A673 (cell line): ENCODE data around the gene LDLRAP1.

ENCODE experiments used
- CTCF ChIP-seq: fragments of 300-800, 200-600 bp; sonication (generic); conservative IDR thresholded peaks from 2 replicates; pipeline ENCODE4 v1.5.1; 2017; ENCODE audit warnings: low read depth, mild to moderate bottlenecking, antibody characterized with exemption, low read length, moderate library complexity, mixed read lengths
- EZH2 ChIP-seq: fragments of 200-600 bp; sonication (generic); IDR thresholded peaks from 2 replicates; pipeline ENCODE4 v1.6.1; 2017; ENCODE audit warnings: borderline replicate concordance, low read depth, mild to moderate bottlenecking, mixed read lengths, antibody characterized with exemption, low read length; ENCODE audit not compliant: poor library complexity, severe bottlenecking

GRCh38 chr1:25590096-25590824 is 46.9 kb downstream of the LDLRAP1 start:
- TF ChIP-seq CTCF (no peak), EZH2 (no peak)
